HG02870 (cell line): ENCODE results near the gene CLTC.

ENCODE experiments used
- ATAC-seq: cut with Tn5 transposase; IDR thresholded peaks from one replicate; pipeline ENCODE4 v1.9.1; 2021; ENCODE audit warnings: mild to moderate bottlenecking, moderate library complexity; ENCODE audit not compliant: unreplicated experiment

Gene CLTC

DNA sequence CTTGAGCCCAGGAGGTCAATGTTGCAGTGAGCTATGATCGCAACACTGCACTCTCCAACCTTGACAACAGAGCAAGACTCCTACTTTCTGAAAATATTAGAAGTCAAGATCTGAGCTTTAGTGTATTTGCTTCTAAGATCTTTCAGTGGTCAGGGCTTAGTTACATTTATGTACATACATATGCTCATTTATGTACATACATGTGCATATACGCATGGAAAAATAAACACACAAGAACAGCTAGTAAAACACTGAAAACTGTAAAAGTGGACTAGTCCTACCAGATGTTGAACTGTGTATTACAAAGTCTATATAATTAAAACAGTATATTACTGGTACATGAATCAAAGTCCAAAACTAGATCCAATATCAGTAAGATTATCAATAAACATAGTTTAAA, 59.2 kb downstream of the CLTC start:
- ATAC-seq: no peak

DNA sequence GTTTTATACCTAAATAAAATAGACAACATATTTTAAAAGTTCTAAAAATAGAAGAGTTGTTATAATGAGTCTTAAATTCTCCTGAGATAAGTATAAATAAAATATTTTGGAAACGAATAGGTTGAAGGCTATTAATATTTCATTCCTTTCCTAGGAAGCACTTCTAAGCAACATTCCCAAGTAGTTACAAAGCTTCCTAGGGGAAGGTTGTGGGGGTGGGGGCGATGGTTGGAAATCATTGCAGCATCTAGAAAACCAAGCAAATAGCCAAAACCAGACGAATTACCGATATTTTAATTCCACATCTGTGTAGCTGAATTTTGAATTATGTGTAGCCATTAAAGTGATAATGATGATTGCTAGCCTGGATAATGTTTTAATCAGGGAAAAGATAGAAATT, 60.6 kb downstream of the CLTC start:
- no peak for ATAC-seq

DNA sequence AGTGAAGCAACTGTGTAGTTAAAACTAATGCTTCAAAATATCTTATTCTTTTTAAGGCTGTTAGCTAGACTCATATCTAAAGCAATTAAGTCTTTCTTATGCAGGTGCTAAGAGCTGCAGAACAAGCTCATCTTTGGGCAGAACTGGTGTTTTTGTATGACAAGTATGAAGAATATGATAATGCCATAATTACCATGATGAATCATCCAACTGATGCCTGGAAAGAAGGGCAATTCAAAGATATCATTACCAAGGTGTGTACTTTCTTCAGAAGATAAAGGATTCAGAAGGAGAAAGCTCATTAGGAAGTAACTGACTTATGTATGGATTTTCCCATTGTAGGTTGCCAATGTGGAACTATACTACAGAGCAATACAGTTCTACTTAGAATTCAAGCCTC, 63.6 kb downstream of the CLTC start:
- ATAC-seq: no peak

DNA sequence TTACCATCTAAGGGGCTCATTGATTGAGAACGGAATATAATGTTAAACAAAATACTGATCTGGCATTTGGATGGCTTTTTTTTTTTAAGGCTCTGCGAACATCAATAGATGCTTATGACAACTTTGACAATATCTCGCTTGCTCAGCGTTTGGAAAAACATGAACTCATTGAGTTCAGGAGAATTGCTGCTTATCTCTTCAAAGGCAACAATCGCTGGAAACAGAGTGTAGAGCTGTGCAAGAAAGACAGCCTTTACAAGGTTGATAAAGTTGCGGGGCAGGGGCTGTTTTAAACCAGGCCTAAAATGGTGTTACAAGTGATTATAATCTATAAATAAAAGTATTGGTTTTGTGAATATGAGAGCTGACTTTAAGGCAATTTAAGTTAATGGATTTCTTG, 65.3 kb downstream of the CLTC start:
- no peak for ATAC-seq

DNA sequence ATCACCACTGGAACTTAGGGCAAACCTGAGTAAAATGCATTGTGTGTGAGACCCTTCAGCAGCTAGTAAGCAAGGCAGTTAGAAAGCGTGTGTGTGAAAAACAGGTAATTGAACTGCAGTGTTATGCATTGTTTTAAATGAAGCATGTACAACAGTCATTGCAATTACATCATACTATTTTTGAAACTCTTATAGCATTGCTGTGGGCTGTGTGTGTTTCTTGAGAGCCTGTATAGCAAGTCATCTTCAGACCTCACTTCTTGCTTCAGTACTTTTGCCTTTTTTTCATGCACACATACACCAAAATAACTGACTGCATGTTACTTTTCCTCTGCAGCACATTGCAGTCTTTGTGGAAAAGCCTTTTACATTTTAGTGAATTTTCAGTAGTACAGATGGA, 68.3 kb downstream of the CLTC start:
- ATAC-seq: no peak

DNA sequence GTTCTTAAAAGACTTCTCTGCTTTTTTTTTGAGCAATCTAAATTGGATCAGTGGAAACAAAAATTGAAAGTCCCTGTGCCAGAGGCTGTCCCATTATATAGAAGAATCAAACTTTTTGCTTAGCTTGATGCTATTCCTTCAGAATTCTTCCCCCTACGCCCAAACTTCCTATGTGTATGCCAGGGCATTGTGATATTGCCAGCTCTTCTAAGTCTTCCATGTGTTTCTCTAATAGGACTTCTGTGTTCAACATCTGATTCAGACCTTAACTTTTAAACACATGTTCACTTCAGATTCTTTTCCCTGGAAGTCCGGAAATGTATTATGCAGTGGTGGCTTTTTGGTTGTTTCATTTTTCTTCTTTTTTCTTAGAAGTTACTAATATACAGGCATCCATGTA, 68.8 kb downstream of the CLTC start:
- no peak for ATAC-seq

DNA sequence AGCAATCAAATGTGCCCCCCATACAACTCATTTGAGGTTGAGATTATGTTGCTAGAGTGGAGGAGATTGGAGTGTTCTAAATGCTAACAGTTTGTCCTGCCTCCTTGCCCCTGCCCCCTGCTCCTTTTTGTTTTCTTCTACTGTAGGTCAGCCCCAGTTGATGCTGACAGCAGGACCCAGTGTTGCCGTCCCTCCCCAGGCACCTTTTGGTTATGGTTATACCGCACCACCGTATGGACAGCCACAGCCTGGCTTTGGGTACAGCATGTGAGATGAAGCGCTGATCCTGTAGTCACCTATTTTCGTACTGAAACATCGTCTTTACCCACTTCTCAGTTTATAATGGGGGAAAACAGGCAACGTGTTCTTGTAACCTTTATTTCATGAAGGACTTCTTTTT, 73.9 kb downstream of the CLTC start:
- no peak for ATAC-seq

DNA sequence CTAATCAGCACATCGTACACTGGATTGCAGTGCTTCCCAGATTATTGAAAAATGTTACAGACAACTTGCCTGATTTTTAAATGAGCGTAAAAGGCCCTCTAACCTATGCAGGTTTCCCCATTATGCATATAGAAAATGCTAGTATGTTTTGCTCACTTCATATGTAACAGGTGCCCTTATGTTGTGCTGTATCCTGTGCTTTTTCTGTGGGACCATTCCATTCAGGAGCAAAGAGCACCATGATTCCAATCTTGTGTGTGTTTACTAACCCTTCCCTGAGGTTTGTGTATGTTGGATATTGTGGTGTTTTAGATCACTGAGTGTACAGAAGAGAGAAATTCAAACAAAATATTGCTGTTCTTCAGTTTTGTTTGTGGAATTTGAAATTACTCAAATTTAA, 74.6 kb downstream of the CLTC start:
- ATAC-seq: no peak

DNA sequence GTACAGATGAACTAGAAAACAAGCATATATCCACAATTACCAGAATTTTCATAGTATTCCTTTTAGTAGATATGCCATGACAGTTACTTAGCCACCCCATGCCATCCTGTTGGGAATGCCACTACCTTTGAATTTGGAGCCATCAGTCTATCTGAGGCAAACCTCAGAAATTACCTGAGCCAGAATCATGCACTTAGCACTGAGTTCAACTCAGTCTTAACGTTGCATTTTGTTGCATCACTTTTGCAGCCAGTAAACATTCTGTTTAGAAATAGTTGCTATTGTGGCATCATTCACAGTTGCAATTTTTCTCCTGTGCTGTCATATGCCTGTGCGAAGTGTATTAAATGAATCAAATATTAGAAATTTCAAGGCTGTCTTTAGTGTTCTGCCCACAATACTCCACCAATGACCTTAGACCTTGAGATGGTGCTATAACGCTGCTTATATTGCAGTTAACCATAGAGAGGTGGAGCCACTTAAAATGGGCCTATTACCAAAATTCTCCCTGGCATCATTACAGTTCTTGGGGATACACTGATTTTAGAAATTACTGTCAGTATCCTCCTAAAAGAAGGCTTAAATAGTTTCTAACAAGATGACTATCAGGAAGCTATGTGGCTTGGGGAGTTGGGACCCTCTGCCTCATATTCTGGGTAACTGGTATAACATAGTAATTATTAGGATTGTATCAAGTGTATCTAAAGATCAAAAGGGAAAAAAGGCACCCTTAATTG, 76.4 kb downstream of the CLTC start:
- ATAC-seq: no peak

DNA sequence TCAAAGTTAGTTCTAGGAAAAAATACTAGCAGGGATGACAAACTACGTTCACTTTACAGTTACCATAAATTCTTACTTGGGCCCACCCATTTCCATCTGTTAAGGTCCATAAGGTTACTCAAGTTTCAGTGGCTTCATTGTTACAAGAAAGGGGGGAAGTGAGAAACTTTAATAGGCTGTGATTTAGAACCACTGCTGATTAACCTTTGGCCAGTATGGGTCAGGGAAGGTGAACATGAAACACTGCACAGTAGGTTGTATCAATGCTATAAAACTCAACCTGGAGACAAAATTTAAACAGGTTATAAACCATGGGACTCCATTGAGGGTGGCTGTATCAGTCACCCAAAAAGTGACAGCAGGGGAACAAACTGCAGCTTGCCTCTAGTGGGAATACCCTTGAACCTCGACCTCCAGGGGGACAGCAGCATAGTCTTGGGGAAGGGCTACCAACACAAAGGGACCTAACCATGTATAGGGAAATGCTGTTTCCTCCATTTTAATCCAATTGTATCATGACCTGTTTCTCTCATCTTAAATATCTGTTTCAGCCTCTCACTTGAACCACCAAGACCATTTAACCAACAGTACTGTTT, 77.1 kb downstream of the CLTC start:
- no peak for ATAC-seq

DNA sequence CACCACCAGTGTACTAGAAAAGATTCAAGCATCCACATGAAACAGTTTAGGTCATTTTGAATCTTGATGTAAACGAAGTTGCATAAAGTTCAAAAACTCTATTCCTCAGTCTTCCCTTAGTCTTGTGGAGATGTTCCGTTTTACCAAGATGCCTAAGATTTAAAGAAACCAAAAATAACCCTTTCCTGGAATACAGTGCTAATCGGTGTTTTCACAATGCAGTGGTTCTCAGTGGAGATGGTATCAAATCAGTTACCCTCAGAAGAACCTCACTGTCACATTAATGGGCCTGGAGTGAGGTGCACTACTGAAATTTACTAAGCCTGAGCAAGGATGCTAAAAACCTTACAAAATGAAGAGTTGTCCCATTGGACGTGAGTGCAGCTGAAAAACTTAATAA, 78.4 kb downstream of the CLTC start:
- ATAC-seq: no peak

DNA sequence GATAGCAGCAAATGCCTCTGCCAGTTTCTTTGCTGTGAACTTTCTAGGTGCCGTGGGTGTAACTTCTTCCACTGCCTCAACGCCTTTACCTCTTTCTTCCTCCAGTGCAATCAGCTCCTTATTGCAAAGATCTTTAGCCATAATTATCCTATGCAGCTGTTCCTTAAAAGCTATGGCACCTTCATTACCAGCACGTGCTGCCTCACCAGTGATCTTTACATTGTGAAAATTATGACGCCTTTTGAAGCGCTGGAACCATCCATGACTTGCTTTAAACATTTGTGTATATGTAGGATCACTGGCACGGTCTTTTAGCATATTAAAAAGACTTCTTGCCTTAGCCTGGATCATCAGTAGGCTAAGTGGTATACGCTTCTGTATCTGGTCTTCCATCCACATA, 79.5 kb downstream of the CLTC start:
- no peak for ATAC-seq

DNA sequence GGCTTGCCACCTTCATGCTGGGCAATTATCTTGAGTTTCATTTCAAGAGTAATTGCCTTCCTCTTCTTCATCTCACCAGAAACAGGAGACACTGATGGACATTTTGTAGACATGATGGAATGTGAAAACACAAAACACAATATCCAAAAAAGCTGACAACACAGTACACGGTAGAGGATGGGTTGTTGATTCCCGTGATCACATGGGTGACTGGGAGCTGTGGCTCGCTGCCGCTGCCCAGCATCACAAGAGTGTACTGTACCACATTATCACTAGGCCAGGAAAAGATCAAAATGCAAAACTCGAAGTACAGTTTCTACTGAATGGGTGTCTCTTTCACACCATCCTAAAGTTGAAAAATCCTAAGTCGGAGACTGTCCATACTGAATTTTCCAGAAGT, 80.1 kb downstream of the CLTC start:
- no peak for ATAC-seq

DNA sequence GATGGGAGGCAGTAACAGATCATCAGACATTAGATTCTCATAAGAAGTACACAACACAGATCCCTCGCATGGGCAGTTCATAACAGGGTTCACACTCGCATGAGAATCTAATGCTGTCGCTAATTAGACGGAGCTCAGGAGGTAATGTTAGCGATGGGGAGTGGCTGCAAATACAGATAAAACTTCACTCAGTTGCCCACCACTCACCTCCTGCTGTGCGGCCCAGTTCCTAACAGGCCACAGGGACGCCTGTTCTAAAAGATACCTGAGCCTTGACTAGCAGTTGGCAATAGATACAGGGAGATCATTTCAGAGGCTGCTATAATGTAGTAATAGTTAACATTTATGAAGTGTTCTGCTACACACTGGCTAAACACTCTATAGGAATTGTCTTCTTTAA, 82.6 kb downstream of the CLTC start:
- ATAC-seq: no peak

DNA sequence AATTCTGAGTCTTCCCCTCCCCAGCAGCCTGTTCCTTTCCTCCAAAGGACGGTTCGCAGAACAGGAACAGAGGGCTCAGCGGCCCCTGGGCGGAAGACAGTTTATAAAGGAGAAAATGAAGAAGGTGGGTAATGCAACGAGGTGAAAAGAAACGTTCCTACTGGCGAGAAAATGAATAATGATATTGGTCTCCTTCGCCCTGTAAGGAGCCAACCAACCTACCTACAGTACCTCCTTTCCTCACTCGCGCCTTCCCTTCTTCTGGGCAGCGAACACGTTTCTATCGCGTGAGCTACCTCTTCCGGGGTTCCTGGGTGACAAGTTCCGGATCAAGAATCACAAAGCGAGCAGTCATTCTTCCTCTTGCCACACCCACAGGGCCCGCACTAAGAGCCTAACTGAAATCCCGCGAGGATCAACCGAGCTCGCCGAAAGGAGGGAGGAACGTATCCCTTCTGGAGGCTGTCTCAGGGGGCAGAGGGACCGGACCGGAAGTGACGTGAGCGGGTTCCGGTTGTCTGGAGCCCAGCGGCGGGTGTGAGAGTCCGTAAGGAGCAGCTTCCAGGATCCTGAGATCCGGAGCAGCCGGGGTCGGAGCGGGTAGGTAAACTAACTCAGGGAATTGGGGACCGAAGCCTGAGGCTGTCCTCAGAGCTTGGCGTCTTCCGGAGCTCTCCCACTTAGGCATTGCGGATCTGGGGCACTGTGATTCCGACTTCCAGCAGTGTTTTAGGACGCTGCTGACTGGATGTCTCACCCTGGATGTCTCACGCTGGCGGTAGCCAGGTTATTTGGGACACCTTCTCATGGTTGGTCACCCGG, 87.7 kb downstream of the CLTC start, which contains the start of the genes PTRH2 and VMP1:
TSS of gene PTRH2 (minus strand) at position 282 of the 822 bp plus-strand sequence. CDS start 9,452 bp downstream, outside the sequence.
TSS of gene VMP1 (plus strand) at position 506 of the 822 bp plus-strand sequence. CDS start 23,793 bp downstream, outside the sequence.
- ATAC-seq: peak; percentile 94

DNA sequence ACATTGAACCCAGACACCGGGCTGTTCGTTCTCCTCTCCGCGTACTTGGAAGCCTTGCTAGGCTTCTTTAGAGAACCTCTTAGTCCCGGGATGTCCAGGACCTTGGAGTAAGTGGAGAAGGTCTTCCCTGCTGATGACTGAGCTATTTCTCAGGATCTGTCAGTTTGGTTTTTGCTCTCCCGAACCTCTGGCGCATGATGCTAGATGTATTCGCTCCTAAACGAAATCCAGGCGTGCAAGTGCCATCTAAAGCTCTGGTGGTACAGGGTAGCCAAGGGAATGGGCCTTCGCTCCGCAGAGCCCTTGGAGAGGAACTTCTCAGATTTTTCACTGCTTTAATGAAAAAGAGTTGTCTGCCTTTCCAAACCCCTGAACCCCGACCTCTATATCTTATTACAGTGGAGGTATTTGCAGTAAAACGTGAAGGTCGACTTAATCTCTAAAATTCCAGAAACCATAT, 88.3 kb downstream of the CLTC start:
- no peak for ATAC-seq

DNA sequence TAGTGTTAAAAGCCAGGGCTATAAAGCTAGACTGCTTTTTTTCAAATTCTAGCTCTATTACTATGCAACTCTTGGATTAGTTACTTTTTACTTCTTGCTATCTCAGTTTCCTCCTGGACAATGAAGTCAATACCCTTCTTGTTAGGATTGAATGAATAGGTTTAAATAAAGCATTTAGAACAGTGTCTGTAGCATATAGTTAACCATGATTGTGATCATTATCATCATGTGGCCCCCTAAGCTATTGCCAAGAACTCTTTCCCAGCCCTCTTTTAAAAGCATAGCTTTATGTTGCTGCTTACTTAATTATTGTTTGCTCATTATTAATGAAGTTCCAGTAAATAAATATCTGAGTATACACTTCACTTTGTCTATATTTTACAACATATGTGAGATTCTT, 92.2 kb downstream of the CLTC start:
- no peak for ATAC-seq

DNA sequence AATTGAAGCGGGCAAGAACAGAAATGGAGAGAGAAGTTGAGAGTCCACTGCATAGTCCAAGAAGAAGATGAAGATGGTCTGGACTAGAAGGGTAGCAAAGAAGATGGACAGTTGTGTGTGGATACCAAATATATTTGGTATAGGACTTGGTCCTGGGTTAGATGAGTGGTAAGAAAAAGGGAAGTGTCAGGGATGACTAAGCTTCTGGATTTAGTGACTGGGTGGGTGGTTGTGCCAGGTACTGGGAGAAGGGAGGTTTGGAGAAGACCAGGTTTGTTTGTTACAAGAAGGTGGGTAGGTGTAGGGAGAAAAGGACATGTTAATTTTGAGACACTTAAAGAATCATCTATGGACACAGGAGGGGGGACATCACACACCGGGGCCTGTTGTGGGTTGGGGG, 93.2 kb downstream of the CLTC start:
- no peak for ATAC-seq

DNA sequence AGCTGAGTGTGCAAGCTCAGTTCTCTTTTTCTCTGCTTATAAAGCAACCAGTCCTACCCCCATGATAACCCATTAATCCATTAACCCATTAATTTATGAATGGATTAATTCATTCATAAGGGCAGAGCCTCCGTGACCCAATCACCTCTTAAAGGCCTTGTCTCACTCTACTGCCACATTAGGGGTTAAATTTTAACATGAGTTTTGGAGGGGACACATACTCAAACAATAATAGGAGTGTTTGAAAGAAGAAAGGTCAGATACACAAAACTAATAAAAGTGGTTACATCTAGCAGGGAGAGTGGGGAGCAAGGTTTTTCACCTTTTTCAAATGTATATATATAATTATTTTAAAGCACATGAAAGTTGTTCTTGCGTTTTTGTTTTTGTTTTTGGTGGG, 94.6 kb downstream of the CLTC start:
- ATAC-seq: no peak

DNA sequence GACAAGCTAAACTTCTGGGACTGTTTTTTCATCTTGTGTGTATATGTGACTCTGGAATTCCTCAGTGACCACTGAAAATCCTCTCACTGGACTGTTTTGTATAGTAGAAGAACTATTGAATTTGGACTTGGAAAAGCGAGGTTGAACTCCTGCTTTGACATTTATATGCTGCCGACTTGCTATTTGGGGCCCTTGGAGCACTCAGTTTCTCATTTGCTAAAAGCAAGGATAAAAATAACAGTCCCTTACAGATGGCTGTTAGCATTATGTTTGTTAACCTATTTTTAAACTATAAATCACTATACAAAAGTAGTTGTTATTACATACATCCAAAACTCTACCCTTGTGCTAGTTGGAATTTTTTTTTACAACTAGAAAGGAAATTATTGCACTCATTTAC, 96.7 kb downstream of the CLTC start:
- ATAC-seq: no peak

DNA sequence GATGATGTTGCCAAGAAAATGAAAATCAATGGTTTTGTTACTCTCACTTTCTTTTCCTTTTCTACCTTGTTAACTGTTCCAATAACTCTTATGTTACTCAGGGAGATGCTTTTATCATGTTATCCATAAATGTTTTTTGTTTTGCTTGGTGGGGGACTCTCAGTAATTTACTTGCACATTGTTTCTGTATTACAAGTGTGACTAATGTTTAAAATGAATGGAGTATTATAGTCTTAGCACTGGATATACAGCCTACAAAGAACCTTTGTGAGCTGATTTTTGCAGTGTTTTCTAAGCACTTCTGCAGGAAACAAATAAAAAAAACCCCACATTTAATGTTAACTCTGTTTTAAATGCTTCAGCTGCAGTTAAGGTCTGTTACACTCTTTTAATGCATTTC, 99.8 kb downstream of the CLTC start:
- no peak for ATAC-seq

DNA sequence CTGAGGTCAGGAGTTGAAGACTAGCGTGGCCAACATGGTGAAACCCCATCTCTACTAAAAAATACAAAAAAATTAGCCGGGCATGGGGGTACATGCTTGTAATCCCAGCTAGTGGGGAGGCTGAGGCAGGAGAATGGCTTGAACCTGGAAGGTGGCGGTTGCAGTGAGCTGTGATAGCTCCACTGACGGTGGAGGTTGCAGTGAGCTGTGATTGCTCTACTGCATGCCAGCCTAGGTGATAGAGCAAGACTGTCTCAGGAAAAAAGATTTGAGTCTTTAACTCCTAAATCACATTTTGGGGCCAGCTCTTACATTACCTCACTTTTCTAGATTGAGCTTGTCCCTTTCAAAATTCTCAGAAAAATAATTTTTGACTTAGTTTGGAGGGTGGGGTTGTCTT, 102.9 kb downstream of the CLTC start:
- ATAC-seq: no peak
